HL-60/S4 treated with phorbol 12-myristate 13-acetate at 8.2 ng/mL for 4 days and 3 days (cell line): ENCODE results near the gene NETO1.

Experiments
- in situ Hi-C: fragments of 300-500 bp; cut with MboI; formaldehyde crosslinking; loops from 2 replicates; pipeline ENCODE4 v1.15.0; 2022; ENCODE audit warnings: low sequenced_read_pairs

Gene NETO1, protein sequence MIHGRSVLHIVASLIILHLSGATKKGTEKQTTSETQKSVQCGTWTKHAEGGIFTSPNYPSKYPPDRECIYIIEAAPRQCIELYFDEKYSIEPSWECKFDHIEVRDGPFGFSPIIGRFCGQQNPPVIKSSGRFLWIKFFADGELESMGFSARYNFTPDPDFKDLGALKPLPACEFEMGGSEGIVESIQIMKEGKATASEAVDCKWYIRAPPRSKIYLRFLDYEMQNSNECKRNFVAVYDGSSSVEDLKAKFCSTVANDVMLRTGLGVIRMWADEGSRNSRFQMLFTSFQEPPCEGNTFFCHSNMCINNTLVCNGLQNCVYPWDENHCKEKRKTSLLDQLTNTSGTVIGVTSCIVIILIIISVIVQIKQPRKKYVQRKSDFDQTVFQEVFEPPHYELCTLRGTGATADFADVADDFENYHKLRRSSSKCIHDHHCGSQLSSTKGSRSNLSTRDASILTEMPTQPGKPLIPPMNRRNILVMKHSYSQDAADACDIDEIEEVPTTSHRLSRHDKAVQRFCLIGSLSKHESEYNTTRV

DNA sequence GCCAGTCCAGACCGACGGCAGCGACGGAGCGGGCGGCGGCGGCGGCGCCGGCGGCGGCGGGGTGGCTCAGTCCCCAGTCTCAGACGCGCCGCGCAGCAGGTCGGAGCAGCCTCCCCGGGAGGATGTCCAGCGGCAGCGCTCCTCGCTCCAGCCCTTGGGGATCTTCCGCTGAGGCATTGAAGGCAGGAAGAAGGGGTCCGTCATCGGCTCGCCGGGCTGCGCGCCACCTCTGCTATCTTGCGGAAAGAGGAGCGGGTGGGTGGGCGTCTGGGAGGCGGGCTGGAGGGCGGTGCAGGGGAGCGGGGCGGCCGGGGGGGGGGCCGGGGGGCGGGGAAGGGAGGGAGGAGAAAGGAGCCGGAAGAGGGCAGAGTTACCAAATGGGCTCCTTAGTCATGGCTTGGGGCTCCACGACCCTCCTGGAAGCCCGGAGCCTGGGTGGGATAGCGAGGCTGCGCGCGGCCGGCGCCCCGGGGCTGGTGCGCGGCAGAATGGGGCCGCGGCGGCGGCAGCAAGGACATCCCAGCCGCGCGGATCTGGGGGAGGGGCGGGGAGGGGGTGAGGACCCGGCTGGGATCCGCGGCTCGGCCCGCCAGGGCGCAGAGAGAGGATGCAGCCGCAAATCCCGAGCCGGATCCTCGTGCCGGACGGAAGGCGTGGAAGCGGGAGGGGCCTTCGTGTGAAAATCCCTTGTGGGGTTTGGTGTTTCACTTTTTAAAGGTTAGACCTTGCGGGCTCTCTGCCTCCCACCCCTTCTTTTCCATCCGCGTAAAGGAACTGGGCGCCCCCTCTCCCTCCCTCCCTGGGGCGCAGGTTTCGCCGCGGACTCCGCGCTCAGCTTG lies at the start of gene NETO1:
TSS of gene NETO1 (minus strand) at position 242 of the 839 bp plus-strand sequence. CDS start 696 bp downstream, outside the sequence.
- in situ Hi-C loops: no loop called here

DNA sequence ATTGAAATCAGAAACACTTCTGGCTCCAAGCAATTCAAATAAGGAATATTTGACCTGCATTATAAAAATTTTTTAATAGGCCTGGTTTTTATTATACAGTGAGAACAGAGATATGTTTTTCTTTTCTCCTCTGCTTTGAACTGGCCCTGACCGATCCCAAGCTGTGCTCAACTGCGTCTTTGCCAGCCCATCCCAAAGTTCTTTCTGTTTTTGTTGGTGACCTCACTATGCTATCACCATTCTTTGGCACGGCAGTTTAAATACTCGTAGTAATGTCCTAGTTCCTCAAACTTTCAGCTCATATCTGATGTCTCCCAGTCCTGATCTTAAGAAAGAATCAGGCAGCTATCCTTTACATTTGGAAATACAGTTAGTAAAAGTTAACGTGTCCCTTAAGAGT lies 42.3 kb upstream of the NETO1 start:
- in situ Hi-C loops: no loop called here

DNA sequence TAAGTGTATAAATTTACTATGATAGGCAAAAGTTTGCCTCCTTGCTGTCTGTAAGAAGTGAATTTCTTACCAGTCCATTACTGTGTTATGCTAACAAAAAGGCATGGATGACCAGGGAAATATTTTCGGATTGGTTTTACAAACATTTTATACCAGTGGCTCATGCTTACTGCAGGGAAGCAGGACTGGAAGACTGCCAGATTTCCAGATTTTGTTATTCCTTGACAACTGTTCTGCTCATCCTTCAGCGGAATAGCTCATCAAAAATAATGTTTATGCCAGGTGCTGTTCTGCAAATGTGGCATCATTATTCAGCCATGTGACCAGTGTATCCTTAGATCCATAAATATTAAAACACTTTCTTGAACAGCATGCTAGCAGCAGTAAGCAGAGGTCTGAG lies 40.4 kb upstream of the NETO1 start:
- in situ Hi-C loops: no loop called here

DNA sequence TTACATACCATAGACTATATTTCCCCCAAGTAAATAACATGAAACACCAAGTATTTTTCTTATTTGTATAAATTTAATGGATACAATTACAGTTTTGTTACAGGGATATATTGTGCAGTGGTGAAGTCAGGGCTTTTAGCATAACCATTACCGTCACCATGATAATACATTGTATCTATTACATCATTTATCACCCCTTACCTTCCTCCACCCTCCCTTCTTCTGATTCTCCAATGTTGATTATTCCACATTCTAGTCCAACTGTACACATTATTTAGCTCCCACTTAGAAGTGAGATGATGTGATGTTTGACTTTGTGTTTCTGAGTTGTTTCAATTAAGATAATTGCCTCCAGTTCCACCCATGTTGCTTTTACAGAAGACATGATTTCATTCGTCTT lies 35.2 kb upstream of the NETO1 start:
- in situ Hi-C loops: no loop called here

DNA sequence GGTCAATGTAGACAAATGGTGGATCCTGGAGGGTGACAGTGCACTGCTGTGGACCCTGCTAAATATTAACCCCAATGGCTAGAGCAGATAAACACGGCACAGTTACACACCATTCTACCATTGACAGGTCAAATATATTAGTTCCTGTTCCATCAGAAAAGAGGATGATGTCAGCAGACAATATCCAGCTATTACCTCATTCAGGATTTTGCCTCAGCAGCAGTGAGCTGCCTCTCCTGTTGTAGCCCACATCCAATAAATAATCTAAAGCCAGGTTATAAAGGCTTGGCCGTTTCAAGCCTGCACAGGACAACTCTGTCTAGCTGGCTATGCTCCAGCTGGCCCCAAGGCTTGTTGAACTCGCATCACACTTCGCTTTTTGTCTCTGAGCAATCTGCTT lies 31.6 kb upstream of the NETO1 start:
- in situ Hi-C loops: no loop called here

DNA sequence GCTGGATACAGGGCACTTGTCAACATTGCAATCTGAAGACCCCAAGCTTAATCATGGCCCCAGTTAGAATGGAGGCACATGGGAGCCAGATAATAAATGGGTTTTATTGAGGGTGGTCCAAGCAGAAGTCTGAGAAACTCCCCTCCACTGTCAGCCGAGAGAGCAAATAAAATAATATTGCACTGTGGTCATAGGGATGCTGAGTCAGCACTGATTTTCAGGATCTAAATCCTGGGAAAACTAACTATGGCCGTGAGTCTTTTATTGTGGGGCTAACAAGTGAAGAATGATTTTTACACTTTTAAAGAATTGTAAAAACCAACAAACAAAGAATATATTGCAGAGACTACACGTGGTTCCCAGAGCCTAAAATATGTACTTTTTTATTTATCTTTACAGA lies 31.1 kb upstream of the NETO1 start:
- in situ Hi-C loops: no loop called here

DNA sequence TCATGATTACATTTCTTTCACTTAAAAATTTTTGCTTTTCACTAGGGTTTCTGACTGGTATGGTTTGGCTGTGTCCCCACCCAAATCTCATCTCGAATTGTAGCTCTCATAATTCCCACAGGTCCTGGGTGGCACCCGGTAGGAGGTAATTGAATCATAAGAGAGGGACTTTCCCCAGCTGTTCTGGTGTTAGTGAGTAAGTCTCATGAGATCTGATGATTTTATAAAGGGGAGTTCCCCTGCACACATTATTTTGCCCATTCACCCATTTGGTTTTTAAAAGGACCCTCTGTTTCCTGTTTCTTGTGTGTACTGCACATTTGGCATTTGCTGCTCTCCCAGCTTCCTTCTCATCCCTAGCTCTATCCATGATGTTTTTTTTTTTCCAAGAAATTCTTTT lies 27.8 kb upstream of the NETO1 start:
- in situ Hi-C loops: no loop called here

DNA sequence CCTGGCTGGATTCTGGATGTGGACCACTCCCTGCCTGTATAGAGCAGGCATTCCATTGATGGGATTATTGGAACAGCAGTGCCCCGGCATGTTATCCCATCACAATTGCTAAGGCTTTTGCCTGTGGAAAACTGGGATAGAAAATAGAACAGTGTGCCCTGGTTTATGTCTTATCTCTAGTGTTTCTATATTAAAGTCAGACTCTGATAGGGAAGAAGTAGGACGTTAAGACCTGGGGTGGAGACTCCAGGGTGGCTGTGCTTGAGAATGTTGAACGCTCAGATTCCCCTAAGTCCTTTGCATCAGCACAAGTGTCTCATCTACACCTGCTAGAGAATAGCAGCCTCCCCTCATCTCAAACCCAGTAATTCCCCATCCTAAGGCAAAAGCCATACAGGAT lies 10.8 kb upstream of the NETO1 start:
- in situ Hi-C loops: no loop called here

DNA sequence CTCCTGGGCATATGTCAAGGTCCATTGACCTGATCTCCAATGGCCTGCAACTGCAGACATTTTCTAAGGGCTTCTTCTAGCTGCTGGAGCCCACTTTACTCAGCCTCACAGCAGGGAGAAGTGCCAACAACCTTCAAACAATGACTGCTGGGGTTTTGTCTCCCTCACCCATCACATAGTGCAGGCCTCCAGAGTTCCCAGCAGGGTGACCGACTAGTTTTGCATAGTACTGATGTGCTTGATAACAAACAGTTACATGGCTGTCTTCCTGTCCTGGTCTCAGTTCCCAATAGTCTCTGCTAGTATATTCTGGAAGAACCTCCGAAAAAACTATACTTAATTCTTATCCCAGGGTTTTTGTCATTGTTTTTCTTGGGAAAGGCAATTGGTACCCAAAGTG lies 10.4 kb upstream of the NETO1 start:
- in situ Hi-C loops: no loop called here

DNA sequence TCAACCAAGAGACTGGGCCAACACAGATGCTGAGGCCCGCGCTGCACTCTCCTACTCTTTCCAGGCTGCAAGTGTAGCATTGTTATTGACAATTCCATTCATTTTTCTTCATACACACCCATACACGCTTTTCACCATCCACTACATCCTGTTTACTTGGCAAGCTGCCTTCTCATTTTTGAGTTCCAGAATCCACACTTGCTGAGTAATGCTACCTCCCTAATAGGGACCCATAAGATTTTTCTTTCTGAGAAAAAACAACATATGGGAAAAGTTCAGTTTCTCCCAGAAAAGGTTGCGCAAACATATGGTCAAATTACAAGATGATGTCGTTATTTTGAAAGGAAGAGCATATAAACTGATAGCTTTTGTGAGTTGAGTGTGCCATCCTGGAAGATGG lies 3.3 kb upstream of the NETO1 start:
- in situ Hi-C loops: no loop called here

DNA sequence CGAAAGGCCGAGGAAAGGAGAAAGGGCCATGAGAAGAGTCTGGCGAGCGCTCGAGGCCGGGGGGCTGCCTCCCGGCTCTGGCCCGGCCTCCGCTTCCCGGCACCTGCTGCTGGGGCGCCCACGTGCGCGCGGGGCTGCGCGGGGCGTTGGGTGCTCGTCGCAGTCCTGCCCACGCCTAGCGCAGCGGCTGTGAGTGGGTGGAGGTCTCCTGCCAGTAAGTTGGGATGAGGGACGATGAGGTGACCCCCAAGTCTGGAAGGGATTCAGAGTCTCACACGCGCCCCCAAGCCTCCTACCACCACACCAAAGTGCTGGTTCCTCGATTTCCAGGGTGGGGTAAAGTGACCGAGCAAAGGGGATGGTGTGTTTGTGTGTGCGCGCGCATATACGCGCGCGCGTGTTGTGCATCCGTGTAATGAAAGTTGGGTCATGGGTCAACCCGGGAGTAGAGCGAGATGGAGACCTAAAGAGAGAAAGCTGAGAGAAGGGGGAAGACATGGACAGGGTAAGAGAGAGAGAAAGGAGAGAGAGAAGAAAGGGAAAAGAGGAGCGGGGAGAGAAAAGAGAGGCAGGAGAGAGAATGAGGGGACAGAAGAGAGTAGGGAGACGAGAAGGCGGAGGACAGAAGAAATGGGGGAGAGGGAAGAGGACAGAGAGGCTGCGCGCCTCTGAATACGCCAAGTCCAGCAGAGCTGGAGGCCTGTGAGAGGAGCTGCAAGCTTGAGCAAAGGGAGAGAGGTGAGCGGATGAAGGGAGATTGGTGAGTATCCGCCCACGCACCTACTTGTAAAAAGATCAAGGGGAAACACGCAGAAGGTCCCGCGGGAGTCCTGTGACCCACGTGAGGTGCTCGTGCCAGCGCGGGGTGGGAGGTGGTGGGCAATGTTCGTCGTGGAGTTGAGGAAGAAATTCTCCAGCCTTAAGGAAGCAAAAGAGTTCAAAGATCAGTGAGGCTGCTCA lies 1.7 kb upstream of the NETO1 start:
- in situ Hi-C loops: no loop called here

DNA sequence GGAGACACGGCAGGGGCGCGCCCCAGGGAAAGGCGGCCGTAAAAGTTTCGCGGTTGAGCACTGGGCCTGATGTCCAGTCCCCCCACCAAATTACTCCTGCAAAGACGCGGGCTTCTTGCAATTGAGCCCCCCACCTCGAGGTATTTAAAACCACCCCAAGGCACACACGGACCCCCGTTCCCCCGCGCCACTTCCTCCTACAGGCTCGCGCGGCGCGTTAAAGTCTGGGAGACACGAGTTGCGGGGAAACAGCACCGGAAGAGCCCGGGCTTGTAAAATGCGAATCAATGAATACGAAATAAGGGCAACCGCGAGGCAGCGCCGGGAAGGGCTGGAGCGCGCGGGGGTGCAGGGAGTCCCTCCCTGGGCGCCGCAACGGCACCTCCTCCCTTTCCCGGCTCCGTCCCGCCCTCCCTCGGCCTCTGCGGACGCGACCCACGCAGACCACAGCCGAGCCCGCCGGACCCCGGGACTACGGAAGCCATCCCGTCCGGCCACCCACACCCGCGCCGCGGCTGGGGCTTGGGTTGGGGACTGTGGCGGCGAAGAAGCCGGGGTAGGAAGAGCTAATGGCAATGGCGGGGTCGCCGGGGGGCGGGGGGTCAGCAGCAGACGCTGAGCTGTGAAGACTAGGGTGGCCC lies 918 bp upstream of the NETO1 start:
- in situ Hi-C loops: no loop called here

DNA sequence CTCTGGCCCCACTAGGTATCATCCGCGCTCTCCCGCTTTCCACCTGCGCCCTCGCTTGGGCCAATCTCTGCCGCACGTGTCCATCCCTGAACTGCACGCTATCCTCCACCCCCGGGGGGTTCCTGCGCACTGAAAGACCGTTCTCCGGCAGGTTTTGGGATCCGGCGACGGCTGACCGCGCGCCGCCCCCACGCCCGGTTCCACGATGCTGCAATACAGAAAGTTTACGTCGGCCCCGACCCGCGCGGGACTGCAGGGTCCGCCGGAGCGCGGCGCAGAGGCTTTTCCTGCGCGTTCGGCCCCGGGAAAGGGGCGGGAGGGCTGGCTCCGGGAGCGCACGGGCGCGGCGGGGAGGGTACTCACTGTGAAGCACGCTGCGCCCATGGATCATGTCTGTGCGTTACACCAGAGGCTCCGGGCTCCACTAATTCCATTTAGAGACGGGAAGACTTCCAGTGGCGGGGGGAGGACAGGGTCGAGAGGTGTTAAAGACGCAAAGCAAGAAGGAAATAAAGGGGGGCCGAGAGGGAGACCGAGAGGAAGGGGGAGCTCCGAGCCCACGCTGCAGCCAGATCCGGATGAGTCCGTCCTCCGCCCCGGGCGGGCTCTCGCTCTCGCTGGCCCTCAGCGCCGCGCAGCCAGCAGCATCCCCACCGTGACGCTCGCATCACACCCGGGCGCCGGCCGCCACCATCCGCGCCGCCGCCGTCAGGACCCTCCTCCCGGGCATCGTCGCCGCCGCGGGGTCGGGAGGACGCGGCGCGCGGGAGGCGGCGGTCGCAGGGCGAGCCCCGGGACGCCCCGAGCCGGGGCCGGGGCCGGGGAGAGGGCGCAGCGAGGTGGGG lies 664 bp downstream of the NETO1 start:
- in situ Hi-C loops: no loop called here

DNA sequence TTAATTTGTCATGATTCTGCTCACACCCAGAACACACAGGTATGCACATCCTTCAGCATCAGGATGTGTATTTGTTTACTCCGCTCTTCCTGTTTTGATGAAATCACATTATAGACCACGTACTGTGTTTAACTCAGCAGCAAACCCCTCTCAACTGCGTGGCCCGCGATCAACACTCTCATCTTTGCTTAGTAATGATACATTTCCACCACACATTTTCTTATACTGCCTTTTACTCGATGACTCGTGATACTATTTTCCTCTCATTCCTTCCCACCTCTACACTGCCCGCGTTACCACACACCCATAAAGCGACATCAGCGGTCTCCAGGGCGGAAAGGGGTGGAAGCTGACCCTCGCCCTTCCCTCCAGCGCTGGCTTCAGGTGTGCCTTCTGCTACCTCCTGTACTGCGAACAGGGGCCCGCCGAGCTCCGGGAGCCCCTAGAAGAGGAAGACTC lies 1.3 kb downstream of the NETO1 start:
- in situ Hi-C loops: no loop called here

DNA sequence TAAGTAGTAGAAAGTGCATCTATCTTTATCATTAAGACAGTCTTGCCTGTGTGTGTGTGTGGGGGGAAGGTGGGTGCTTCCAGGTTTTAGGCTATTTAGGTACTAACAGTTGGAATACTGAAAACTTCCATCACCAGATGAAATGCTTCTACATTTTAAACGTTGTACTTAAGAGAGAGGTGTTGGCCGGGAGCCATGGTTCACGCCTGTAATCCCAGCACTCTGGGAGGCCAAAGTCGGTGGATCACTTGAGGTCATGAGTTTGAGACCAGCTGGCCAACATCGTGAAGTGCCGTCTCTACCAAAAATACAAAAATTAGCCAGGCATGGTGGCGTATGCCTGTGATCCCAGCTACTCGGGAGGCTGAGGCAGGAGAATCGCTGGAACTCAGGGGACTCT lies 4.0 kb downstream of the NETO1 start:
- in situ Hi-C loops: no loop called here

DNA sequence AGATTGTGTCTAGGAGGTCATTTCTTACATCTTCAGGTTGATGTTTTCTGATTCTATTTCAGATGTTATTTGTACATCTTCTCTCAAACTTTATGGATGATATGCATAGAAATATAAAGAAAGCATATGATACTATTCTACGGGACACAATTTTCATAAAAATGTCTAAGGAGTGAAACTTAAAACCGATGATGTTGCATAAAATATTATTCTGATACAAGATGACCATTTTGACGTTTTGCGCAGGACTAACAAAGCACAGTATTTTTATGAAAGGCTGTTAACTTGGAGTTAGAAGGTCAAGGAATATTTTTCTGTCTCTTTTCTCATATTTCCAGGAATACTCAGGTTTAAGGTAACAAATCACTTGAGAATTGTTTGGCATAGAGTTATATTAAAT lies 8.7 kb downstream of the NETO1 start:
- in situ Hi-C loops: no loop called here

DNA sequence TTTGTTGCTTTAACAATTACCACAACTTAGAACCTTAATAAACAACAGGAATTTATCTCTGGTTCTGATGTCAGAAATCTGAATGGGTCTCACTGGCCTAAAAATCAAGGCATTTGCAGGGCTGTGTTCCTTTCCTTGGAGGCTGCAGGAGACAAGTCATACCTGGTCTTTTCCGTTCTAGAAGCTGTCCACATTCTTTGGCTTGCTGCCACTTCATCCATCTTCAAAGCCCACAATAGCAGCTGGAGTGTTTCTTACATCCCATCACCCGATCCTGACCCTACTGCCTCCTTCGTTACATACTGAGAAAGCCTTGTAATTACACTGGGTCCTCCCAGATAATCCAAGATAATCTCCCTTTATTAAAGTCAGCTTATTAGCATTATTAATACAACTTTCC lies 18.1 kb downstream of the NETO1 start:
- in situ Hi-C loops: no loop called here

DNA sequence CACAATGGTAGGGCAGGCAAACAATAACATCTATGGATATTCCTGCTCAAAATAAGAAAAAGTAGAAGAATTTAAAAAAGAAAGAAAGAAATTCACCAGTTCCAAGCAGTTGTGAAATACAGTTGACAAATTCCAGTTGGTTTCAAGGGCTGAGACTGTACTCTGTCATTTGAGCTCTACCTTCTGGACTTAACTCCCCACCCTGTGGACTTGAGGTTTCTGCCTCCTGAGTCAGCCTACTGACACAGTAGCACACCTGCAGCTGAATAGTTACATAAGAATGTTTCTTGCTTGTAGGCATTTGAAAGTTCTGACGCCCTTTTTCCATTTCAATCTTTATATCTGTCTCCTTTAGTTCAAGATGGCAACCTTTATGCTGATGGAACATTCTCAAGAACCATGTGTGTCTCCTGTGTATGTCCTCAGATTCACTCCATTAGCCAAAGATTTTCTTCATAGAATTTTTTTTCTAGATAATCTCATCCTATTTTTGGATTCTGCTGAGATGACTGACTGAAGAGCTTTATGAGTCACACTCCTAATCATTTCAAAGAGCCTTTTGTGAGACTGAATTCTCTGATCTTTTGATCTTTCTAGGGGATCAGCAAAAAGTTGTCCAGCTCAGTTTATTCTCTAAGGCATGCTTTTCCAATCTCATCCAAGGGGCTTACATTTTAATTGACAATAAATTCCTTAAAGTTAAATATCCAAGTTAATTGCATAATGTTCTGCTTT lies 19.1 kb downstream of the NETO1 start:
- in situ Hi-C loops: no loop called here

DNA sequence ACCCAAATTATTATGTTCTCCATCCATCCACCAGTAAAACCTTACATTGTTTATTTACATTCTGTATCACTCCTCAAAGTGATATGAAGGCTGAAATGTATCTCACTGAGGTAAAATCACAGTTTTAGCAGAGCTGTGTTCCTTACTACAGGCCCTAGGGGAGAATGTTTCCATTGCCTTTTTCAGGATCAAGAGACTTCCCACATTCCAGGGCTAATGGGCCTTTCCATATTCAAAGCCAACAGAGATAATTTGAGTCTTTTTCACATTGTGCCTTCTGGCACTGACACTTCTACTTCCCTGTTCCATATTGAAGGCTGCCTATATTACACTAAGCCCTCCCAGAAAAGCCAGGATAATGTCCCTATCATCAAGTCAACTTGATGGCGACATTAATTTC lies 20.0 kb downstream of the NETO1 start:
- in situ Hi-C loops: no loop called here
